ENCODE measurements around the gene PACSIN3. TPM values are rescaled to one million over a fixed set of nuclear protein-coding genes. Genes with fewer than 3 reads are reported as not detected.

PACSIN3 gene
- total and polyA plus RNA-seq, 8 donors, result 32.9 to 63.1 (median 49.3) TPM

DNA sequence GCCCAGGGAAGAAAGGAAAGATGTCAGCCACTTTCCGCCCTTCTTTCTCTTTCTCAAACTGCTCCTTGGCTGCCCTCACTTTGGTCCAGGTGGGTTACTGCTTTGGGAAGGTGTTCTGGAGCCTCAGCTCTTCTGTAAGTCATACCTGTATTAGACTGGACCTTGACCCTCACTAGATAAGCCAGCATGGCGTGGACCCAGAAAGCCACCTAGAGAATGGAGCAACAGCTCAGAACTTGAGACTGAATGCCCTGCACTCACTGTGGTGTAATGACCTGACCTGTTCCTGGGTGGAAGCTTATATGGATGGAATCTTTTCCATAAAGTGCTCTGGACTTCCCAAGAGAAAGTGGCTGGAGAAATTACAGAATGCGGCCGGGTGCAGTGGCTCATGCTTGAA is 46.8 kb upstream of the PACSIN3 start:
- no peak overlapping the region for H3K27ac ChIP-seq
- no peaks in the 10 kb centered on the region for H3K27me3 ChIP-seq
- peaks cover 0 to 35% of the 10 kb centered on the region in 2 donors for H3K36me3 ChIP-seq
- H3K4me3 ChIP-seq, result no peak overlapping the region
- intact Hi-C loops (cut with DNase I), result no loop called here
- no peak for DNase-seq
- TF ChIP-seq, protein P1, sequence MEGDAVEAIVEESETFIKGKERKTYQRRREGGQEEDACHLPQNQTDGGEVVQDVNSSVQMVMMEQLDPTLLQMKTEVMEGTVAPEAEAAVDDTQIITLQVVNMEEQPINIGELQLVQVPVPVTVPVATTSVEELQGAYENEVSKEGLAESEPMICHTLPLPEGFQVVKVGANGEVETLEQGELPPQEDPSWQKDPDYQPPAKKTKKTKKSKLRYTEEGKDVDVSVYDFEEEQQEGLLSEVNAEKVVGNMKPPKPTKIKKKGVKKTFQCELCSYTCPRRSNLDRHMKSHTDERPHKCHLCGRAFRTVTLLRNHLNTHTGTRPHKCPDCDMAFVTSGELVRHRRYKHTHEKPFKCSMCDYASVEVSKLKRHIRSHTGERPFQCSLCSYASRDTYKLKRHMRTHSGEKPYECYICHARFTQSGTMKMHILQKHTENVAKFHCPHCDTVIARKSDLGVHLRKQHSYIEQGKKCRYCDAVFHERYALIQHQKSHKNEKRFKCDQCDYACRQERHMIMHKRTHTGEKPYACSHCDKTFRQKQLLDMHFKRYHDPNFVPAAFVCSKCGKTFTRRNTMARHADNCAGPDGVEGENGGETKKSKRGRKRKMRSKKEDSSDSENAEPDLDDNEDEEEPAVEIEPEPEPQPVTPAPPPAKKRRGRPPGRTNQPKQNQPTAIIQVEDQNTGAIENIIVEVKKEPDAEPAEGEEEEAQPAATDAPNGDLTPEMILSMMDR (IDR thresholded peaks at IDR 0.05), result no peak
- H3K4me1 ChIP-seq, result no peaks in the 10 kb centered on the region
- no peaks in the 10 kb centered on the region for H3K9me3 ChIP-seq
- ATAC-seq, result no peak

DNA sequence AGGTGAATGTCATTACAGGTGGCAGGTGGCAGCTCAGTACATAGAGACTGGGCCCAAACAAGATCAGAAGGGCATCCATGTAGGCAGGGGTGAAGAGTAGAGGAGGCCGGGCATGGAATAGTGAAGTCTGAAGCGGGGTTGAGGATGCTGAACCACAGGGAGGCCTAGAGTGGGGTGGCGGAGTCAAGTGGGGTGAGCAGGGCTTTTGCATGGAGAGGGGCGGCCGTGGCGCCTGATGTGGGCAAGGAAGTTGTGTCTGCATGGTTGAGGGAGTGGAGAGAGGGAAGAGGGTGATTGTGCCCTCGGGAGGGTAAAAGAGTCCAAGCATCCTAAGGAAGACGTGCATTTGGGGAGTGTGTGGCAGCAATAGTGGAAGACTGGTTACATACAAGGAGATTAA is 42.9 kb upstream of the PACSIN3 start:
- Histone ChIP-seq H3K27ac (no peak overlapping the region), H3K36me3 (peaks cover 0 to 34% of the 10 kb centered on the region in 2 donors), H3K9me3 (no peaks in the 10 kb centered on the region), H3K4me3 (no peak overlapping the region), H3K27me3 (no peaks in the 10 kb centered on the region), H3K4me1 (peaks cover 0 to 5% of the 10 kb centered on the region in 2 donors)
- DNase-seq, result no peak
- intact Hi-C loops (cut with DNase I), result no loop called here
- no peak for ATAC-seq
- TF ChIP-seq, protein P1 (IDR thresholded peaks at IDR 0.05), result no peak

DNA sequence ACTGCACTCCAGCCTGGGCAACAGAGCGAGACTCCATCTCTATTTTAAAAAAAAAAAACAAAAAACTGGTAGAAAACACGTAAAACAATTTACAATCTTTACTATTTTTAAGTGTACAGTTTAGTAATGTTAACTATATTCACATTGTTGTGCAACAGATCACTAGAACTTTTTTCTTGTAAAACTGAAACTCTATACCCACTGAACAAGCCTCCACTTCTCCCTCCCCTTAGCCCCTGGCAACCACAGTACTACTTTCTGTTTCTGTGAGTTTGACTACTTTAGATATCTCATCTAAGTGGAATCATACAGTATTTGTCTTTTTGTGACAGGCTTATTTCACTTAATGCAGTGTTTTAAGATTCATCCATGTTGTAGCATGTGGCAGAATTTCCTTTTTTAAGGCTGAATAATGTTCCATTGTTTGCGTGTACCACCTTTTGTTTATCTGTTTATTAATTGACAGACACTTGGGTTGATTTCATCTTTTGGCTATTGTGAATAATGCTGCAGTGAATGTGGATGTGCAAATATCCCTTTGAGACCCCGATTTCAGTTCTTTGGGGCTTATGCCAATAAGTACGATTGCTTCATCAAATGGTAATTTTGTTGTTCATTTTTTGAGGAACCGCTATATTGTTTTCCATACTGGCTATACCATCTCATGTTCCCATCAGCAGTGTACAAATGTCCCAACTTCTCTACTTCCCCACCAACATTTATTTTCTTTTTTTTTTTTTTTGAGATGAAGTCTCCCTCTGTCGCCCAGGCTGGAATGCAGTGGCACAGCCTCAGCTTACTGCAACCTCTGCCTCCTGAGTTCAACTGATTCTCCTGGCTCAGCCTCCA is 39.5 kb upstream of the PACSIN3 start:
- Histone ChIP-seq H3K27ac (no peak overlapping the region), H3K36me3 (peaks cover 0 to 63% of the 10 kb centered on the region in 2 donors), H3K4me1 (peaks cover 0 to 5% of the 10 kb centered on the region in 2 donors), H3K4me3 (no peak overlapping the region), H3K27me3 (no peaks in the 10 kb centered on the region), H3K9me3 (no peaks in the 10 kb centered on the region)
- TF ChIP-seq, protein P1 (IDR thresholded peaks at IDR 0.05), result no peak
- ATAC-seq, result peak; percentile 26
- DNase-seq, result no peak
- intact Hi-C loops (cut with DNase I), result no loop called here

DNA sequence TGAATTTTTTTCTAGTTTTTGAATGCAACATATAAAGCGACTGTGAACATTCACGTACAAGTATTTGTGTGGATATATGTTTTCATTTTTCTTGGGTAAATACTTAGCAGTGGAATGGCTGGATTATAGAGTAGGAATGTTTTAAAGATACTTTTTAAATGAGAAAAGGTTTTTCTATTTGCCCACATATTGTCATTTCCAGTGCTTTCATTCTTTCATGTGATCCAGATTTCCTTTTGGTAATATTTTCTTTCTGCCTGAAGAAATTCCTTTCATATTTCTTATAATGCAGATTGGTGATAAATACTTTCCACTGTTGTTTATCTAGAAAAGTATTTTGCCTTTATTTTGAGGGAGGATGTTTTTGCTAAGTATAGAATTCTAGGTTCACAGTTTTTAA is 36.5 kb upstream of the PACSIN3 start:
- ATAC-seq, result no peak
- intact Hi-C loops (cut with DNase I), result no loop called here
- H3K27me3 ChIP-seq, result no peaks in the 10 kb centered on the region
- no peak overlapping the region for H3K27ac ChIP-seq
- DNase-seq, result no peak
- H3K4me3 ChIP-seq, result no peak overlapping the region
- H3K36me3 ChIP-seq, result peaks cover 0 to 51% of the 10 kb centered on the region in 2 donors
- H3K4me1 ChIP-seq, result peaks cover 0 to 19% of the 10 kb centered on the region in 2 donors
- TF ChIP-seq, protein P1 (IDR thresholded peaks at IDR 0.05), result no peak
- no peaks in the 10 kb centered on the region for H3K9me3 ChIP-seq

DNA sequence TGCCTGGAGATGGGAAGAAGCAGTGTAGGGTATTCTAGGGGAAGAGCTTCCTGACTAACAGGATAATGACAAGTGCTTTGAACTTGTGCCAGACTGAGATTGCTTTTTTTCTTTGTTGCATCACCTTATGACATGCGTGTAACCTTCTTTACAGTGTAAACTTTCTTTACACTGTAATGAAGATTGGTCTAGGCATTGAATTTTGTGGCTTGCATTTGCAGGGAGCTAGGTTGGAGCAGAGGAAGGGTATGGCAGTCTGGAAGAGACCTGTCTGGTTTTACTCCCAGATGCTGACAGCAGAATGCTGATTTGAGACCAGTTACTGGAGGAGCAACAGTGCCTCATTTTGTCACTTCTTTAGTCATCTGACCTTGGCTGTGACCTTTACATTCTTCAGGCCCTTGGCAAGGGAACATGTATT is 34.2 kb upstream of the PACSIN3 start:
- Histone ChIP-seq H3K27ac (no peak overlapping the region), H3K4me3 (no peak overlapping the region), H3K36me3 (peaks cover 0 to 44% of the 10 kb centered on the region in 2 donors), H3K27me3 (no peaks in the 10 kb centered on the region), H3K9me3 (no peaks in the 10 kb centered on the region), H3K4me1 (peaks cover 11 to 42% of the 10 kb centered on the region in 2 donors)
- intact Hi-C loops (cut with DNase I), result no loop called here
- no peak for ATAC-seq
- TF ChIP-seq, protein P1 (IDR thresholded peaks at IDR 0.05), result no peak
- DNase-seq, result no peak
